Ovary (tissue), 9 donors: ENCODE results near the gene ARMC7. TPM values are rescaled to one million over a fixed set of nuclear protein-coding genes. Genes with fewer than 3 reads are reported as not detected.

Experiments used
- DNase-seq, 5 donors: peaks; one replicate each; pipeline ENCODE4 v3.0.0-alpha.2; 2019 to 2020
- H3K27ac ChIP-seq, 2 donors: fragments of 200-600 bp; one replicate each; pipeline versions ENCODE4 v1.5.1 to v1.8.0; 2019 to 2022
- H3K27me3 ChIP-seq: fragments of 200-600 bp; one replicate; pipeline ENCODE4 v1.8.0; 2022
- H3K36me3 ChIP-seq: fragments of 200-600 bp; sonication (generic); one replicate; pipeline ENCODE4 v1.5.1; 2019
- H3K4me1 ChIP-seq: one replicate; pipeline ENCODE4 v1.8.1; 2013; ENCODE audit warnings: mild to moderate bottlenecking, moderate library complexity; ENCODE audit not compliant: insufficient read depth
- H3K4me3 ChIP-seq: fragments of 200-600 bp; sonication (generic); one replicate; pipeline ENCODE4 v1.5.1; 2017
- H3K9me3 ChIP-seq, 2 donors: fragments of 200-600 bp in 1 of 2; sonication (generic) in 1 of 2; one replicate each; pipeline versions ENCODE4 v1.5.1 to v1.8.1; 2013 to 2019; ENCODE audit warnings: mild to moderate bottlenecking in 1 of 2, moderate library complexity in 1 of 2
- CTCF ChIP-seq, 3 donors: fragments of 450-650 bp in 2 of 3; fragments of 200-600 bp in 1 of 3; IDR thresholded peaks; one replicate each; pipeline versions ENCODE4 v1.5.1 to v1.8.0; 2016 to 2022; ENCODE audit warnings: antibody characterized with exemption in 3 of 3, mild to moderate bottlenecking in 1 of 3
- EP300 ChIP-seq: sonication (generic); formaldehyde crosslinking; IDR thresholded peaks from one replicate; pipeline ENCODE4 v1.6.1; 2017; ENCODE audit warnings: antibody characterized with exemption
- POLR2A ChIP-seq: fragments of 450-650 bp; IDR thresholded peaks from one replicate; pipeline ENCODE4 v1.6.1; 2017; ENCODE audit warnings: antibody characterized with exemption, mild to moderate bottlenecking, moderate library complexity
- WGBS, 3 donors: extraction: QIAGEN DNeasy Blood & Tissue Kit in 1 of 3; methylation state at CpG; one replicate each; pipeline versions ENCODE4 v1.1.5 to v1.1.7; 2013 to 2017; 5-methylcytosine and 5-hydroxymethylcytosine counted together
- intact Hi-C, 4 donors: fragments of 100-400 bp; cut with DNase I; formaldehyde crosslinking; loops; one replicate each; pipeline versions ENCODE4 v1.11.0 to v1.15.1; 2022 to 2023
- polyA plus RNA-seq, 2 donors: library from polyadenylated mRNA; stranded (reverse); fragments of 200-250 nt in 1 of 2; fragments of 350-450 nt in 1 of 2; fragmentation: Illumina TruSeq in 1 of 2; extraction: RNeasy Lipid Tissue Mini Kit (QIAGEN cat#74804) in 1 of 2; gene quantifications; one replicate each; pipeline ENCODE4 v1.2.3, GENCODE V29; 2013 to 2014
- total RNA-seq, 7 donors: library from RNA; depleted of rRNA in 2 of 7; stranded (reverse); fragments of >200 nt in 2 of 7; fragmentation: NEBNext Ultra II Directional in 3 of 7; extraction: Animal tissue kit (Norgen Biotek cat#: 25700) in 3 of 7; gene quantifications; one replicate each; pipeline versions ENCODE4 v1.1.0 to v1.2.4, GENCODE V29; 2016 to 2023
- donor health status: DM: no; HTN: no; CAD: no; lungs with moderate emphysema.
- donor health status: DM: no; HTN: no; CAD: no.
- donor health status: Bipolar disorder and iron deficiency.
- donor health status: DM: yes; HTN: yes; CAD: no.
- donor health status: DM: no; HTN: no; CAD: no.
- donor health status: DM: yes; HTN: yes; CAD: no.

ARMC7 gene
- total and polyA plus RNA-seq, 9 donors = 4.6 to 10.5 (median 5.7) TPM

- DNase-seq = no peak
- Histone ChIP-seq H3K4me3 (no peak overlapping the region), H3K9me3 (no peaks in the 10 kb centered on the region), H3K27me3 (no peaks in the 10 kb centered on the region), H3K36me3 (no peaks in the 10 kb centered on the region), H3K4me1 (peaks cover 4% of the 10 kb centered on the region), H3K27ac (no peak overlapping the region)
- intact Hi-C loops = loop anchor here in 3 of 4 donors (2.0 to 10.0 kb wide), 3 partner anchors 59 to 89 kb away; partner anchors contain the start of gene NUP85 (in 1 of the 3)
- TF ChIP-seq EP300 (no peak), POLR2A (no peak), CTCF (IDR thresholded peaks at IDR 0.05) (no peak)
Observed at GRCh38 chr17:75115555-75115954, 5.8 kb downstream of the ARMC7 start.

- no peak overlapping the region for H3K4me3 ChIP-seq
- peaks cover 4% of the 10 kb centered on the region for H3K4me1 ChIP-seq
- H3K27ac ChIP-seq = peak overlapping the region in 1 of 2 donors; percentile 49
- no peaks in the 10 kb centered on the region for H3K36me3 ChIP-seq
- 19 to 23% (median 21%) methylated on average over 9 of the region's 9 CpGs for WGBS, 3 donors
- TF ChIP-seq POLR2A (no peak), CTCF (IDR thresholded peaks at IDR 0.05) (no peak), EP300 (no peak)
- intact Hi-C loops = loop anchor here in 2 of 4 donors (10.0 kb wide), 2 partner anchors 58 to 88 kb away; partner anchors contain the start of gene NUP85 (in 1 of the 2)
- H3K27me3 ChIP-seq = no peaks in the 10 kb centered on the region
- peak in 1 of 5 donors; percentile 42 for DNase-seq
- H3K9me3 ChIP-seq = no peaks in the 10 kb centered on the region
Observed at GRCh38 chr17:75116737-75117136, 7.0 kb downstream of the ARMC7 start.

GRCh38 chr17:75118307-75118706 is 8.5 kb downstream of the ARMC7 start:
- Histone ChIP-seq H3K27ac (no peak overlapping the region), H3K27me3 (no peaks in the 10 kb centered on the region), H3K9me3 (no peaks in the 10 kb centered on the region), H3K36me3 (no peaks in the 10 kb centered on the region), H3K4me3 (no peak overlapping the region), H3K4me1 (peaks cover 4% of the 10 kb centered on the region)
- DNase-seq = no peak
- 91 to 95% (median 95%) methylated on average over 14 of the region's 14 CpGs for WGBS, 3 donors
- intact Hi-C loops = loop anchor here in 2 of 4 donors (10.0 kb wide), 2 partner anchors 56 to 86 kb away; partner anchors contain the start of gene NUP85 (in 1 of the 2)
- TF ChIP-seq EP300 = no peak
- TF ChIP-seq CTCF (IDR thresholded peaks at IDR 0.05) = no peak
- TF ChIP-seq POLR2A = no peak

GRCh38 chr17:75124041-75124818 is 14.5 kb downstream of the ARMC7 start:
- peak in 2 of 5 donors; percentile 40 to 55 for DNase-seq

GRCh38 chr17:75124819-75125162 is 15.0 kb downstream of the ARMC7 start:
- Histone ChIP-seq H3K9me3 (no peaks in the 10 kb centered on the region), H3K4me3 (no peak overlapping the region), H3K27ac (no peak overlapping the region), H3K4me1 (no peaks in the 10 kb centered on the region), H3K27me3 (no peaks in the 10 kb centered on the region), H3K36me3 (no peaks in the 10 kb centered on the region)
- DNase-seq = no peak
- intact Hi-C loops = loop anchor here in 1 of 4 donors (10.0 kb wide), 1 partner anchor 160 kb away; no protein-coding TSS in a partner anchor
- WGBS, 3 donors = 92 to 96% (median 96%) methylated on average over 4 of the region's 4 CpGs
- TF ChIP-seq EP300 (no peak), POLR2A (no peak), CTCF (IDR thresholded peaks at IDR 0.05) (no peak)

More at GRCh38 chr17:75124041-75124818, 14.5 kb downstream of the ARMC7 start:
- WGBS, 3 donors = 79 to 81% (median 81%) methylated on average over 19 of the region's 19 CpGs
- Histone ChIP-seq H3K27me3 (no peaks in the 10 kb centered on the region), H3K27ac (no peak overlapping the region), H3K36me3 (no peaks in the 10 kb centered on the region), H3K4me3 (no peak overlapping the region), H3K4me1 (no peaks in the 10 kb centered on the region), H3K9me3 (no peaks in the 10 kb centered on the region)
- intact Hi-C loops = loop anchor here in 1 of 4 donors (10.0 kb wide), 1 partner anchor 159 kb away; no protein-coding TSS in a partner anchor
- TF ChIP-seq EP300 = no peak
- TF ChIP-seq POLR2A = no peak
